22Rv1 (cell line): Measurements from ENCODE around the gene SLC13A2.
"Not testable (repeated sequence)": the region's sequence is repeated elsewhere in the genome, so short reads cannot be mapped to it uniquely, and the experiment has no call there.

ENCODE experiments used
- H3K27ac ChIP-seq: fragments of 450-650 bp; 2 replicates; pipeline ENCODE4 v1.5.1; 2017
- ZFX ChIP-seq: fragments of 450-650 bp; IDR thresholded peaks from 2 replicates; pipeline ENCODE4 v1.6.1; 2017; ENCODE audit warnings: antibody characterized with exemption, borderline replicate concordance
- TF ChIP-seq, protein P1 (sequence below): fragments of 450-650 bp; IDR thresholded peaks from 2 replicates; pipeline ENCODE4 v1.5.1; 2017; ENCODE audit warnings: mild to moderate bottlenecking

The SLC13A2 gene

DNA sequence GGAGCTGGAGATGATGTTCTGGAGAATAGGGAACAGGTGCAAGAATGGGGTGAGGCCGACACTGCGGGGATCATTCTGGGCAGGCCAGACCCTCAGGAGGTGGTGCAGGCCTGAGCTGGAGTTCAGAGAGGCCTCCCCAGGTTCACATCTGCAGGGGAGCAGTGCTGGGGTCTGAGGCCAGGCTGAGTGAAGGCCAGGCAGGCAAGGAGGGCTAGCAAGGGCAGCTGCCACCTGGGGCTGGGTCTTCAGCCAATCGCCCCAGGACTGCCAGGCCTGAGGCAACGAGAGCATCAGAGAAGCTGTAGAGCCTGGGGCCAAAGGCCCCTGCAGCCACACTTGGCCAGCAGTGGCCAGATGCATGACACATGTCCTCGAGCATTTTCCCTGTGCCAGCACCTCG, 47.2 kb downstream of the SLC13A2 start:
- H3K27ac ChIP-seq: no peak overlapping the region
- no peak for TF ChIP-seq ZFX

DNA sequence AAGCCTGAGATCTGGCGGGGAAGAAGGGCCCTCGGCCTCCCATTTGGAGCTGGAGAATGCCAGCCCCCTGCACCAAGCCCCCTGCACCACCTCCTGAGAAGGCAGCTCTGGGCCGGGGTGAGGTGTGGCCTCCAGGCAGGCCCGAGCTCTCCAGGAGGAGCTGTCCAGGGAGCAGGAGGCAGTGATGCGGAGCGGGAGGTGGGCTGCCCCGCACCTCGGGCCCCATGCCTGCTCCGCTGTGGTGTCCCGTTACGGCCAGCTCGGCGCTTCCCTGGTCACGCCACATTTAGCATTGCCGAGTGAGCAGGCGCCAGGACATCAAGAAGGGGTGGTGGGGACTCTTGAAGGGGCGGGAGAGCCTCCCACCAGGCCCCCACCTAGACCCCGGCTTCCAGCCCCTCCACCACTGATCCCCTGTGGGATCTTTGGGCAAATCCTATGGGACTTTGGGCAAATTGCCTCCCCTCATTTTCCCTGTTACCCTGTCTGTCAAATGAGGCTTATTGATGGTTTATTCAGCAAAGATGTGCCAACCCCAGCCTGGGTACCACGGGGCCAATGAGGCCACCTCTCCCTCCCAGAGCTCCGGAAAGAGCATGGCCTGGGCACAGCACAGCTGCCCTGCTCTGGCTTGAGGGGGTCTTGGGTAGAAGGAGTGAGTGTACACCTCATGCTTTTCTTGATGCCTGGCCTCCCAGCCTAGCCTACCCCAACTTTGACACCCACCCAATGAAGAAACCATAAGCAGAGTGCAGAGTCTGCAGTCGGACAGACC, 48.1 kb downstream of the SLC13A2 start:
- no peak overlapping the region for H3K27ac ChIP-seq
- TF ChIP-seq, protein P1, sequence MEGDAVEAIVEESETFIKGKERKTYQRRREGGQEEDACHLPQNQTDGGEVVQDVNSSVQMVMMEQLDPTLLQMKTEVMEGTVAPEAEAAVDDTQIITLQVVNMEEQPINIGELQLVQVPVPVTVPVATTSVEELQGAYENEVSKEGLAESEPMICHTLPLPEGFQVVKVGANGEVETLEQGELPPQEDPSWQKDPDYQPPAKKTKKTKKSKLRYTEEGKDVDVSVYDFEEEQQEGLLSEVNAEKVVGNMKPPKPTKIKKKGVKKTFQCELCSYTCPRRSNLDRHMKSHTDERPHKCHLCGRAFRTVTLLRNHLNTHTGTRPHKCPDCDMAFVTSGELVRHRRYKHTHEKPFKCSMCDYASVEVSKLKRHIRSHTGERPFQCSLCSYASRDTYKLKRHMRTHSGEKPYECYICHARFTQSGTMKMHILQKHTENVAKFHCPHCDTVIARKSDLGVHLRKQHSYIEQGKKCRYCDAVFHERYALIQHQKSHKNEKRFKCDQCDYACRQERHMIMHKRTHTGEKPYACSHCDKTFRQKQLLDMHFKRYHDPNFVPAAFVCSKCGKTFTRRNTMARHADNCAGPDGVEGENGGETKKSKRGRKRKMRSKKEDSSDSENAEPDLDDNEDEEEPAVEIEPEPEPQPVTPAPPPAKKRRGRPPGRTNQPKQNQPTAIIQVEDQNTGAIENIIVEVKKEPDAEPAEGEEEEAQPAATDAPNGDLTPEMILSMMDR: no peak
- TF ChIP-seq ZFX: no peak

DNA sequence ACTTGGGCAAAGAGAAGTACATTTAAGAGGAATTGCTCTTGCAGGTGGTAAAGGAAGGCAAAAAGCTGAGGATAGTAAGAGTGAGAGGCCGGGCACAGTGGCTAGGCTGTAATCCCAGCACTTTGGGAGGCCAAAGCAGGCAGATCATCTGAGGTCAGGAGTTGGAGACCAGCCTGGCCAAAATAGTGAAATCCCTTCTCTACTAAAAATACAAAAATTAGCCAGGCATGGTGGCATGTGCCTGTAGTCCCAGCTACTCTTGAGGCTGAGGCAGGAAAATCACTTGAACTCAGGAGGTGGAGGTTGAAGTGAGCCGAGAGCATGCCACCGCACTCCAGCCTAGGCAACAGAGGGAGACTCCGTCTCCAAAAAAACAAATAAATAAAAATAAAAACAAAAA, 48.8 kb downstream of the SLC13A2 start:
- not testable (repeated sequence) for H3K27ac ChIP-seq

DNA sequence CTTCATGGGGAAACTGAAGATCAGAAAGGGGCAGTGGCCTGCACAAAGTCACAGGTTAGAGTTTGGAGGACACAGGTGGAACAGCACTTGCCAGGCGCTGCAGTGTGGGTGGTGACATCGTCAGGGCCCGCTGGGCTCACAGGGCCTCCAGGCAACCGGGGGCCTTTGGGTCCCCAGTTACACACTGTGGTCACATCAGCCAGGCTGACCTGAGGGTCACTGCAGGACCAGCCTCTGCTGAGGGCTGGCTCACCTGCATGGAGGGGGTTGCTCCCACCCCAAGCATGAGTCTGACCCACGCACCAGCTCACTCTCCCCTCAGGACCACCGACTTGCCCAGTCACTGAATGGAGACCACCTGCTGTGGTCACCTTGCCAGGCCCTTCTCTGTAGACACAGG, 49.7 kb downstream of the SLC13A2 start:
- TF ChIP-seq, protein P1: no peak
- no peak for TF ChIP-seq ZFX
- H3K27ac ChIP-seq: no peak overlapping the region

DNA sequence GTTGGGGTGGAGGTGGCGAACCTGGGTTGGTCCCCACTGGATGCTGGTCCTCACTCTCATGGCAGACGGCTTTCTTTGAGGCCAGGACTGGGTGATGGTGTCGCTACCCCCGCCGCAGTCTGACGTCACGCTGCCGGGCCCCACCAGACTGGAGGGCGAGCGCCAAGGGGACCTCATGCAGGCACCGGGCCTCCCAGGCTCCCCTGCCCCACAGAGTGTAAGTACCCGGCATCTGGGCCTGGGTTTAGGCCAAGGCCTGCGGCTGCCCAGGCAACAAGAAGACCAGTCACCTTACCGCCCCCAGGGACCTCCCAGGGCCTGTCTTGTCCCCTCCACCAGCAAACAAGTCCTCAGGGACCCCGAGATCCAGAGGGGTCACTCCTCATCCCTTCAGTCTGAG, 50.4 kb downstream of the SLC13A2 start:
- no peak overlapping the region for H3K27ac ChIP-seq
- TF ChIP-seq, protein P1: no peak
- no peak for TF ChIP-seq ZFX

DNA sequence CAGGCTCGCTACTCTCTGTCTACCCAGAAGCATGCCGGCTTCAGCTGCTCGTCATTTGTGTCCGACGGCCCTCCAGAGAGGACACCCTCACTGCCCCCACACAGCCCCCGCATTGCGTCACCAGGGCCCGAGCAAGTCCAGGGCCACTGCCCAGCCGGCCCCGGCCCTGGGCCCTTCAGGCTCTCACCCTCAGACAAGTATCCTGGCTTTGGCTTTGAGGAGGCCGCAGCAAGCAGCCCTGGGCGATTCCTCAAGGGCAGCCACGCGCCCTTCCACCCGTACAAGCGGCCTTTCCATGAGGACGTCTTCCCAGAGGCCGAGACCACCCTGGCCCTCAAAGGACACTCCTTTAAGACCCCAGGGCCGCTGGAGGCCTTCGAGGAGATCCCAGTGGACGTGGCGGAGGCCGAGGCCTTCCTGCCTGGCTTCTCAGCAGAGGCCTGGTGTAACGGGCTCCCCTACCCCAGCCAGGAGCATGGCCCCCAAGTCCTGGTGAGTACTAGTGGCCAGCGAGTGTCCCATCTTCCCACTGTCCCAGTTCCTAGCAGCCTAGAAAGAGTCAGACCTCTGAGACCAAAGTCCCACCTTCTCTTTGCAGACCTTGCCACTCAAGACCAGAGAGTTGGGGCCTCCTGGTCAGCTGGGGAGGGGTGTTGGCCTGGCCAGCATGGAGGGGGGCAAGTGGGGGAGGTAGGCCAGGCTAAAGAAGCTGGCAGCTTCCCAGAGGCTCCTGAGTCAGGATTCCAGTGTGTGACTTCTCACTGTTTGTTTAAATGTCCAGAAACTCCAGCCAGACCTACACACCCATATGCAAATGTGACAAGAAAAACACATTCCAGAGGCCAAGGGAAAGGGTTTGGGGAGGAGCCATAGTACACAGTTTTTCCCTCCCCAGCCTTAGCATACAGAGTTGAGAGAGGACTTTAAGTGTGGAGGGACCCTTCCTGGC, 51.3 kb downstream of the SLC13A2 start:
- TF ChIP-seq ZFX: no peak
- TF ChIP-seq, protein P1: no peak
- peak overlapping the region; percentile 55 for H3K27ac ChIP-seq

DNA sequence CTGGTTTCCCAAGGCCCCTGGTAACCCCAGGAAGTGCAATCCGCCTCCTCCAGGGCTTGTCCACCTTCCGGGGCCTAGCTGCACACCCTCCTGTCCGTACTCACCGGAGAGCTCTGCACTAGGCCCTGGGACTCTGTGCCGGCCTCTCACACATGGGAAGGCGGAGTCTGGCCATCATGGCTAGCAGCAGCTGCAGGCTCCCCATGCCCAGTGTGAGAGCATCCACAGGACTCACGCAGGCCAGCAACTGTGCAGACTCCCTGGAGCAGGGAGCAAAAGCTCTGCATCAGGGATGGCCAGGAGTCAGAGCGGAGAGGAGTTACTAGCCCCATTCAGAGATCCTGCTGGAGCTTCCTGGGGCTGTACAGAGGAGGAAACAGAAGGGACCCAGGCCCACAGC, 52.9 kb downstream of the SLC13A2 start:
- no peak overlapping the region for H3K27ac ChIP-seq
- TF ChIP-seq ZFX: no peak
- TF ChIP-seq, protein P1: no peak

DNA sequence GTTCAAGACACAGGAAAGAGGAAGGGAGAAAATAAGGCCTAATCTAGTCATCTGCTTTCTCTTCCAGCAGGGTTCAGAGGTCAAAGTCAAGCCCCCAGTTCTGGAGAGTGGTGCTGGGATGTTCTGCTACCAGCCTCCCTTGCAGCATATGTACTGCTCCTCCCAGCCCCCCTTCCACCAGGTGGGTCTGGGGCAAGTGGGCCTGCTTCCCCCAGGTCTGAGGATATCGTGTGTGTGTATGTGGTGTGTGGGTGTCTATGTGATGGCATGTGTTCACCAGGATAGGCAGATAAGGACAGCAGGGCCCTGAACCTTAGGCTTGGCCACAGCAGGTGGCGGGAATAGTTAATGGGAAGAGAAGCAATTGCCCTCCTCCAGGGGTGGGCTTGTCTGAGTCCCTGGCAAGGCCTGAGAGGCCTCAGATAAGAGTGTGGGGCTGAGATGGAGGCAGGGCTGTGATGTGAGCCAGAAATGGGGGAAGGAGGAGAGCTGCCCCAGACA, 53.8 kb downstream of the SLC13A2 start:
- peak overlapping the region; percentile 69 for H3K27ac ChIP-seq
- TF ChIP-seq, protein P1: no peak
